H9 (cell line): ENCODE measurements around the gene AP1G2. TPM values are rescaled to one million over a fixed set of nuclear protein-coding genes. Genes with fewer than 3 reads are reported as not detected.

Experiments used
- DNase-seq: peaks from one replicate; pipeline ENCODE4 v3.0.0-alpha.2; 2017
- H2AFZ ChIP-seq: one replicate; pipeline ENCODE4 v1.6.1; 2013; ENCODE audit warnings: mild to moderate bottlenecking, low read length, control low read depth, moderate library complexity
- H2AK5ac ChIP-seq: 2 replicates; pipeline ENCODE4 v1.6.1; 2013; ENCODE audit warnings: low read length, control low read depth, mixed read lengths; ENCODE audit not compliant: insufficient read length
- H2BK120ac ChIP-seq: one replicate; pipeline ENCODE4 v1.6.1; 2013; ENCODE audit warnings: low read depth, mild to moderate bottlenecking, low read length, control low read depth, inconsistent platforms; ENCODE audit not compliant: poor library complexity, severe bottlenecking
- H2BK12ac ChIP-seq: 2 replicates; pipeline ENCODE4 v1.6.1; 2013; ENCODE audit warnings: low read length, control low read depth, mixed read lengths, low read depth; ENCODE audit not compliant: insufficient read length
- H2BK15ac ChIP-seq: 2 replicates; pipeline ENCODE4 v1.6.1; 2013; ENCODE audit warnings: low read depth, low read length, control low read depth
- H2BK20ac ChIP-seq: one replicate; pipeline ENCODE4 v1.6.1; 2013; ENCODE audit warnings: low read depth, mild to moderate bottlenecking, low read length, control low read depth, inconsistent platforms; ENCODE audit not compliant: poor library complexity, severe bottlenecking
- H2BK5ac ChIP-seq: 2 replicates; pipeline ENCODE4 v1.6.1; 2013; ENCODE audit warnings: low read length, control low read depth, mixed read lengths; ENCODE audit not compliant: insufficient read length
- H3K14ac ChIP-seq: 2 replicates; pipeline ENCODE4 v1.6.1; 2013; ENCODE audit warnings: low read length, control low read depth; ENCODE audit not compliant: insufficient read depth
- H3K18ac ChIP-seq: 2 replicates; pipeline ENCODE4 v1.6.1; 2013; ENCODE audit warnings: low read depth, mild to moderate bottlenecking, mixed read lengths, low read length, control low read depth; ENCODE audit not compliant: insufficient read length
- H3K23ac ChIP-seq: 2 replicates; pipeline ENCODE4 v1.6.1; 2013; ENCODE audit warnings: low read length, control low read depth, mixed read lengths, low read depth; ENCODE audit not compliant: insufficient read length
- H3K23me2 ChIP-seq: 2 replicates; pipeline ENCODE4 v1.6.1; 2013; ENCODE audit warnings: low read depth, mild to moderate bottlenecking, mixed read lengths, low read length, control low read depth; ENCODE audit not compliant: insufficient read length, poor library complexity, severe bottlenecking
- H3K27ac ChIP-seq: 2 replicates; pipeline ENCODE4 v1.5.1; 2013; ENCODE audit warnings: low read length, control low read depth, mixed read lengths, low read depth; ENCODE audit not compliant: insufficient read length
- H3K27me3 ChIP-seq: 2 replicates; pipeline ENCODE4 v1.6.1; 2013; ENCODE audit warnings: low read length, control low read depth, inconsistent platforms; ENCODE audit not compliant: insufficient read depth
- H3K4ac ChIP-seq: 2 replicates; pipeline ENCODE4 v1.6.1; 2013; ENCODE audit warnings: low read depth, mild to moderate bottlenecking, control low read depth, inconsistent platforms, low read length, moderate library complexity
- H3K4me1 ChIP-seq: 2 replicates; pipeline ENCODE4 v1.6.1; 2013; ENCODE audit warnings: low read length, control low read depth, inconsistent platforms; ENCODE audit not compliant: insufficient read depth
- H3K4me2 ChIP-seq: 2 replicates; pipeline ENCODE4 v1.6.1; 2013; ENCODE audit warnings: low read length, control low read depth, mixed read lengths; ENCODE audit not compliant: insufficient read length, insufficient read depth
- H3K56ac ChIP-seq: 2 replicates; pipeline ENCODE4 v1.6.1; 2013; ENCODE audit warnings: low read depth, mild to moderate bottlenecking, mixed read lengths, low read length, control low read depth; ENCODE audit not compliant: insufficient read length
- H3K79me1 ChIP-seq: 2 replicates; pipeline ENCODE4 v1.6.1; 2013; ENCODE audit warnings: low read depth, mild to moderate bottlenecking, moderate library complexity, low read length, control low read depth, inconsistent platforms; ENCODE audit not compliant: insufficient read depth, poor library complexity, severe bottlenecking
- H3K79me2 ChIP-seq: 2 replicates; pipeline ENCODE4 v1.6.1; 2013; ENCODE audit warnings: low read length, control low read depth, inconsistent platforms; ENCODE audit not compliant: insufficient read depth
- H3K9ac ChIP-seq: 2 replicates; pipeline ENCODE4 v1.6.1; 2013; ENCODE audit warnings: low read length, control low read depth, mixed read lengths; ENCODE audit not compliant: insufficient read length; ENCODE audit errors: extremely low read depth
- H3K9me3 ChIP-seq: one replicate; pipeline ENCODE4 v1.6.1; 2013; ENCODE audit warnings: low read depth, low read length, inconsistent platforms; ENCODE audit not compliant: control insufficient read depth
- H3T11ph ChIP-seq: one replicate; pipeline ENCODE4 v1.6.1; 2013; ENCODE audit warnings: mild to moderate bottlenecking, low read length, control low read depth, inconsistent platforms
- H4K20me1 ChIP-seq: one replicate; pipeline ENCODE4 v1.6.1; 2013; ENCODE audit not compliant: control insufficient read depth, insufficient read length, insufficient read depth
- H4K5ac ChIP-seq: 2 replicates; pipeline ENCODE4 v1.6.1; 2013; ENCODE audit warnings: low read depth, mild to moderate bottlenecking, mixed read lengths, low read length, control low read depth; ENCODE audit not compliant: insufficient read length
- H4K8ac ChIP-seq: replicated peaks from 2 replicates; pipeline ENCODE4 v1.6.1; 2013; ENCODE audit warnings: low read length, control low read depth, mixed read lengths, low read depth; ENCODE audit not compliant: insufficient read length
- H4K91ac ChIP-seq: 2 replicates; pipeline ENCODE4 v1.6.1; 2013; ENCODE audit warnings: low read depth, mild to moderate bottlenecking, moderate library complexity, mixed read lengths, low read length, control low read depth; ENCODE audit not compliant: insufficient read length
- H3K27ac Mint-ChIP-seq, 3 experiments: 2 replicates in 2 of 3; 3 replicates in 1 of 3; pipeline ENCODE4 v1.8.0; 2020 to 2021; ENCODE audit warnings: mixed read lengths in 3 of 3, mild to moderate bottlenecking in 1 of 3, moderate library complexity in 1 of 3
- H3K27me3 Mint-ChIP-seq: 2 replicates; pipeline ENCODE4 v1.8.0; 2021; ENCODE audit warnings: low read depth, mild to moderate bottlenecking, moderate library complexity, mixed read lengths
- H3K36me3 Mint-ChIP-seq, 3 experiments: 2 replicates in 2 of 3; 3 replicates in 1 of 3; pipeline ENCODE4 v1.8.0; 2020 to 2021; ENCODE audit warnings: low read depth in 3 of 3, mixed read lengths in 3 of 3; ENCODE audit not compliant: insufficient read depth in 1 of 3
- H3K4me1 Mint-ChIP-seq, 2 experiments: 2 replicates each; pipeline ENCODE4 v1.8.0; 2020; ENCODE audit warnings: mixed read lengths in 2 of 2
- H3K4me3 Mint-ChIP-seq, 2 experiments: 2 replicates in 1 of 2; 3 replicates in 1 of 2; pipeline ENCODE4 v1.8.0; 2020 to 2021; ENCODE audit warnings: mild to moderate bottlenecking in 2 of 2, mixed read lengths in 2 of 2, moderate library complexity in 1 of 2
- H3K9me3 Mint-ChIP-seq, 2 experiments: 2 replicates in 1 of 2; 3 replicates in 1 of 2; pipeline ENCODE4 v1.8.0; 2020; ENCODE audit warnings: mild to moderate bottlenecking in 2 of 2, mixed read lengths in 2 of 2, moderate library complexity in 1 of 2
- CTCF ChIP-seq: fragments of 200-600 bp; sonication (generic); conservative IDR thresholded peaks from 3 replicates; pipeline ENCODE4 v1.8.0; 2021; ENCODE audit warnings: antibody characterized with exemption, mild to moderate bottlenecking
- WGBS: extraction: QIAGEN DNeasy Blood & Tissue Kit; methylation state at CpG from one replicate; pipeline ENCODE4 v1.1.7; 2013; ENCODE audit warnings: missing lambda C conversion rate, low lambda C conversion rate, mixed read lengths; ENCODE audit not compliant: insufficient read length; ENCODE audit errors: extremely low coverage; 5-methylcytosine and 5-hydroxymethylcytosine counted together
- total RNA-seq: library from RNA; stranded (reverse); gene quantifications from 2 replicates; pipeline ENCODE4 v1.2.1, GENCODE V29; 2021

AP1G2 gene
- total RNA-seq, 1 experiment from 2014 or later, result 107 TPM

GRCh38 chr14:23564181-23564812 is 3.3 kb downstream of the AP1G2 start:
- Histone ChIP-seq H3K18ac (no peak overlapping the region), H3K23ac (no peak overlapping the region), H3T11ph (no peak overlapping the region), H4K5ac (no peak overlapping the region), H3K23me2 (peaks cover 3% of the 10 kb centered on the region), H3K9me3 (no peaks in the 10 kb centered on the region), H4K91ac (no peak overlapping the region), H2BK5ac (no peak overlapping the region), H3K14ac (no peak overlapping the region), H4K20me1 (peaks cover 3% of the 10 kb centered on the region), H3K56ac (no peak overlapping the region), H2BK15ac (no peak overlapping the region), H3K4me1 (peaks cover 9% of the 10 kb centered on the region), H2BK120ac (no peak overlapping the region), H2BK20ac (no peak overlapping the region), H3K27me3 (no peaks in the 10 kb centered on the region), H2AK5ac (no peak overlapping the region), H3K4ac (no peak overlapping the region), H4K8ac (no peak overlapping the region), H3K4me2 (no peak overlapping the region), H2AFZ (no peak overlapping the region), H3K9ac (no peak overlapping the region), H3K79me1 (no peaks in the 10 kb centered on the region), H3K27ac (no peak overlapping the region), H3K79me2 (no peaks in the 10 kb centered on the region), H2BK12ac (no peak overlapping the region)
- Mint-ChIP-seq H3K27ac (no peak overlapping the region), H3K9me3 (no peaks in the 10 kb centered on the region), H3K4me3 (peak overlapping the region in 1 of 2 experiments; percentile 6; a peak in 2 of 5 replicates), H3K36me3 (peaks cover 15 to 62% (median 55%) of the 10 kb centered on the region in 3 experiments), H3K4me1 (peaks cover 27 to 29% of the 10 kb centered on the region in 2 experiments), H3K27me3 (no peaks in the 10 kb centered on the region; the same call in 1 of the 2 replicates)
- no CpG with 5 or more reads among the region's 13 CpGs for WGBS
- no peak for DNase-seq
- no peak for TF ChIP-seq CTCF
